ENCODE results near the gene MRPS35.

GRCh38 chr12:27723212-27723611 lies 12.6 kb downstream of the MRPS35 start:
- TF ChIP-seq CTCF (IDR thresholded peaks at IDR 0.05): no peak
- no peak for TF ChIP-seq POLR2A (IDR thresholded peaks at IDR 0.05; ENCODE audit: low read depth)
